Uterus (tissue), 4 donors: ENCODE data around the gene KIRREL3. TPM values are rescaled to one million over a fixed set of nuclear protein-coding genes. Genes with fewer than 3 reads are reported as not detected.

Experiments used
- DNase-seq, 2 donors: peaks; one replicate each; pipeline ENCODE4 v3.0.0-alpha.2; 2019 to 2020
- H3K27ac ChIP-seq, 2 donors: fragments of 200-600 bp; sonication (generic); 1 replicate in 1 of 2; 2 replicates in 1 of 2; pipeline ENCODE4 v1.5.1; 2016 to 2018
- H3K27me3 ChIP-seq, 2 donors: fragments of 200-600 bp; sonication (generic); one replicate each; pipeline ENCODE4 v1.5.1; 2018 to 2019; ENCODE audit warnings: control low read depth in 1 of 2
- H3K36me3 ChIP-seq, 2 donors: fragments of 200-600 bp; sonication (generic); one replicate each; pipeline ENCODE4 v1.5.1; 2019; ENCODE audit warnings: control low read depth in 1 of 2
- H3K4me1 ChIP-seq, 2 donors: fragments of 200-600 bp; sonication (generic); one replicate each; pipeline ENCODE4 v1.5.1; 2018 to 2019; ENCODE audit warnings: control low read depth in 1 of 2
- H3K4me3 ChIP-seq, 2 donors: fragments of 200-600 bp; sonication (generic); 1 replicate in 1 of 2; 2 replicates in 1 of 2; pipeline ENCODE4 v1.5.1; 2018 to 2019; ENCODE audit warnings: mild to moderate bottlenecking in 1 of 2
- H3K9me3 ChIP-seq, 2 donors: fragments of 200-600 bp; sonication (generic); one replicate each; pipeline ENCODE4 v1.5.1; 2019; ENCODE audit warnings: control low read depth in 1 of 2
- CTCF ChIP-seq, 4 experiments: fragments of 200-600 bp in 2 of 4; fragments of 450-650 bp in 2 of 4; sonication (generic) in 2 of 4; IDR thresholded peaks; one replicate each; pipeline ENCODE4 v1.5.1; 2016 to 2019; ENCODE audit warnings: antibody characterized with exemption in 4 of 4, mild to moderate bottlenecking in 2 of 4, moderate library complexity in 1 of 4
- POLR2A ChIP-seq, 2 donors: fragments of 450-650 bp; IDR thresholded peaks; one replicate each; pipeline ENCODE4 v1.6.1; 2016; ENCODE audit warnings: antibody characterized with exemption in 2 of 2, mild to moderate bottlenecking in 1 of 2, moderate library complexity in 1 of 2
- intact Hi-C: fragments of 100-400 bp; cut with DNase I; formaldehyde crosslinking; loops from one replicate; pipeline ENCODE4 v1.15.1; 2023; ENCODE audit warnings: low total_unique reads
- total RNA-seq, 4 donors: library from RNA; depleted of rRNA in 3 of 4; stranded (reverse); fragments of >200 nt in 3 of 4; gene quantifications; one replicate each; pipeline versions ENCODE4 v1.1.0 to v1.2.4, GENCODE V29; 2014 to 2023
- donor health status: DM: yes; HTN: yes; CAD: no.

The KIRREL3 gene
- total RNA-seq, 4 donors from 2014 or later: 10.0 TPM; not detected in 3

- Histone ChIP-seq H3K27ac (no peak overlapping the region), H3K4me1 (peaks cover 0 to 13% of the 10 kb centered on the region in 2 donors), H3K36me3 (no peaks in the 10 kb centered on the region), H3K4me3 (no peak overlapping the region), H3K27me3 (no peaks in the 10 kb centered on the region), H3K9me3 (no peaks in the 10 kb centered on the region)
- TF ChIP-seq CTCF (IDR thresholded peaks at IDR 0.05): no peak
- TF ChIP-seq POLR2A (IDR thresholded peaks at IDR 0.05): no peak
- intact Hi-C loops: no loop called here
- DNase-seq: no peak
Measured at GRCh38 chr11:126546694-126547093, 453.9 kb downstream of the KIRREL3 start.

GRCh38 chr11:126546191-126546590 is 454.4 kb downstream of the KIRREL3 start:
- Histone ChIP-seq H3K36me3 (no peaks in the 10 kb centered on the region), H3K4me3 (no peak overlapping the region), H3K4me1 (peaks cover 0 to 13% of the 10 kb centered on the region in 2 donors), H3K9me3 (no peaks in the 10 kb centered on the region), H3K27me3 (no peaks in the 10 kb centered on the region), H3K27ac (no peak overlapping the region)
- TF ChIP-seq POLR2A (IDR thresholded peaks at IDR 0.05): no peak
- no peak for TF ChIP-seq CTCF (IDR thresholded peaks at IDR 0.05)
- no peak for DNase-seq
- intact Hi-C loops: no loop called here

GRCh38 chr11:126545057-126545555 is 455.5 kb downstream of the KIRREL3 start:
- Histone ChIP-seq H3K9me3 (no peaks in the 10 kb centered on the region), H3K27me3 (no peaks in the 10 kb centered on the region), H3K27ac (no peak overlapping the region), H3K4me3 (no peak overlapping the region), H3K36me3 (no peaks in the 10 kb centered on the region), H3K4me1 (peaks cover 0 to 13% of the 10 kb centered on the region in 2 donors)
- TF ChIP-seq CTCF (IDR thresholded peaks at IDR 0.05) (no peak), POLR2A (IDR thresholded peaks at IDR 0.05) (no peak)
- intact Hi-C loops: no loop called here
- no peak for DNase-seq

- no peaks in the 10 kb centered on the region for H3K27me3 ChIP-seq
- no peaks in the 10 kb centered on the region for H3K36me3 ChIP-seq
- peak; percentile 39 to 41 for DNase-seq
- intact Hi-C loops: no loop called here
- H3K4me3 ChIP-seq: no peak overlapping the region
- H3K27ac ChIP-seq: no peak overlapping the region
- no peak for TF ChIP-seq POLR2A (IDR thresholded peaks at IDR 0.05)
- TF ChIP-seq CTCF (IDR thresholded peaks at IDR 0.05): no peak
- H3K9me3 ChIP-seq: no peaks in the 10 kb centered on the region
- peaks cover 0 to 13% of the 10 kb centered on the region in 2 donors for H3K4me1 ChIP-seq
Measured at GRCh38 chr11:126544108-126545056, 456.2 kb downstream of the KIRREL3 start.

GRCh38 chr11:126543691-126544090 is 456.9 kb downstream of the KIRREL3 start:
- Histone ChIP-seq H3K27ac (no peak overlapping the region), H3K36me3 (no peaks in the 10 kb centered on the region), H3K4me3 (no peak overlapping the region), H3K9me3 (no peaks in the 10 kb centered on the region), H3K27me3 (no peaks in the 10 kb centered on the region), H3K4me1 (peaks cover 0 to 13% of the 10 kb centered on the region in 2 donors)
- intact Hi-C loops: no loop called here
- DNase-seq: no peak
- TF ChIP-seq POLR2A (IDR thresholded peaks at IDR 0.05): no peak
- TF ChIP-seq CTCF (IDR thresholded peaks at IDR 0.05): no peak
